ENCODE measurements around the gene BYSL.
"Not testable (repeated sequence)": the region's sequence is repeated elsewhere in the genome, so short reads cannot be mapped to it uniquely, and the experiment has no call there.

The BYSL gene

GRCh38 chr6:41942067-41942851 is 21.0 kb downstream of the BYSL start:
- DNase-seq: no peak

- not testable (repeated sequence) for DNase-seq
Measured at GRCh38 chr6:41942882-41943281, 21.6 kb downstream of the BYSL start.

GRCh38 chr6:41943456-41943855 is 22.2 kb downstream of the BYSL start:
- no peak for DNase-seq

GRCh38 chr6:41947581-41948220 is 26.4 kb downstream of the BYSL start:
- DNase-seq: no peak

GRCh38 chr6:41954668-41955067 is 33.4 kb downstream of the BYSL start:
- no peak for DNase-seq

GRCh38 chr6:41955412-41955811 is 34.1 kb downstream of the BYSL start:
- no peak for DNase-seq

GRCh38 chr6:41957117-41957516 is 35.8 kb downstream of the BYSL start:
- DNase-seq: no peak

GRCh38 chr6:41958022-41958856 is 36.9 kb downstream of the BYSL start:
- no peak for DNase-seq

- no peak for DNase-seq
Measured at GRCh38 chr6:41960028-41960427, 38.7 kb downstream of the BYSL start.

- DNase-seq: no peak
Measured at GRCh38 chr6:41963371-41963770, 42.1 kb downstream of the BYSL start.

- DNase-seq: no peak
Measured at GRCh38 chr6:41964201-41964887, 43.0 kb downstream of the BYSL start.

- no peak for DNase-seq
Measured at GRCh38 chr6:41965429-41966213, 44.3 kb downstream of the BYSL start.

- DNase-seq: no peak
Measured at GRCh38 chr6:41966214-41966920, 45.1 kb downstream of the BYSL start.

- DNase-seq: peak; percentile 77
Measured at GRCh38 chr6:41966961-41967311, 45.6 kb downstream of the BYSL start.

GRCh38 chr6:41967312-41968287 is 46.3 kb downstream of the BYSL start:
- no peak for DNase-seq

GRCh38 chr6:41970436-41970846 is 49.1 kb downstream of the BYSL start:
- DNase-seq: peak; percentile 40

GRCh38 chr6:41972826-41973225 is 51.5 kb downstream of the BYSL start:
- DNase-seq: no peak

GRCh38 chr6:41974281-41974825 is 53.1 kb downstream of the BYSL start:
- DNase-seq: no peak

GRCh38 chr6:41975276-41975675 is 54.0 kb downstream of the BYSL start:
- no peak for DNase-seq

Measured in EL (cell line).